GM21737 (cell line): ENCODE data around the gene C5orf46.

ENCODE experiments used
- ATAC-seq: cut with Tn5 transposase; IDR thresholded peaks from one replicate; pipeline ENCODE4 v1.9.1; 2021; ENCODE audit warnings: mild to moderate bottlenecking, moderate library complexity; ENCODE audit not compliant: unreplicated experiment

C5orf46 gene

GRCh38 chr5:147859962-147860640, 46.2 kb downstream of the C5orf46 start:
- ATAC-seq, result no peak

GRCh38 chr5:147858565-147858964, 47.8 kb downstream of the C5orf46 start:
- no peak for ATAC-seq

- ATAC-seq, result no peak
Measured at GRCh38 chr5:147857302-147858129, 48.8 kb downstream of the C5orf46 start.

- ATAC-seq, result no peak
Measured at GRCh38 chr5:147856801-147857200, 49.5 kb downstream of the C5orf46 start.

- no peak for ATAC-seq
Measured at GRCh38 chr5:147855774-147856069, 50.6 kb downstream of the C5orf46 start.

- ATAC-seq, result no peak
Measured at GRCh38 chr5:147854894-147855773, 51.2 kb downstream of the C5orf46 start.

GRCh38 chr5:147854331-147854730, 52.0 kb downstream of the C5orf46 start:
- ATAC-seq, result no peak

GRCh38 chr5:147853372-147853987, 52.9 kb downstream of the C5orf46 start:
- no peak for ATAC-seq

GRCh38 chr5:147852365-147852764, 54.0 kb downstream of the C5orf46 start:
- ATAC-seq, result no peak

GRCh38 chr5:147851578-147851977, 54.8 kb downstream of the C5orf46 start:
- no peak for ATAC-seq

GRCh38 chr5:147849226-147849625, 57.1 kb downstream of the C5orf46 start:
- no peak for ATAC-seq

GRCh38 chr5:147845618-147846017, 60.7 kb downstream of the C5orf46 start:
- ATAC-seq, result no peak

- ATAC-seq, result no peak
Measured at GRCh38 chr5:147844846-147845245, 61.5 kb downstream of the C5orf46 start.

- no peak for ATAC-seq
Measured at GRCh38 chr5:147842869-147843268, 63.5 kb downstream of the C5orf46 start.
